Activated CD8-positive, alpha-beta memory T cell treated with anti-CD3 and anti-CD28 coated beads, Interleukin-2, amount 10 ng/mL, durations not matched to agents 7 days and 5 days (primary cell): Measurements from ENCODE around the gene PAPSS2. TPM values are rescaled to one million over a fixed set of nuclear protein-coding genes. Genes with fewer than 3 reads are reported as not detected.
"Not testable (repeated sequence)": the region's sequence is repeated elsewhere in the genome, so short reads cannot be mapped to it uniquely, and the experiment has no call there.

Source experiments
- ATAC-seq: fragments of 150-1000 bp; cut with Tn5 transposase; one replicate; pipeline ENCODE4 v1.10.0; 2021; ENCODE audit warnings: moderate library complexity
- CTCF ChIA-PET: fragments of 350-600 bp; sonication (Branson Sonifier 250); formaldehyde crosslinking; loops from one replicate; lab custom pipeline; 2021; ENCODE audit warnings: antibody characterized with exemption; lab: Charles Lee
- DNase-seq: peaks from one replicate; pipeline ENCODE4 v3.0.0-alpha.2; 2020
- H3K27ac Mint-ChIP-seq: one replicate; pipeline ENCODE4 v1.8.0; 2021; ENCODE audit warnings: mild to moderate bottlenecking, mixed read lengths
- H3K27me3 Mint-ChIP-seq: one replicate; pipeline ENCODE4 v1.8.0; 2021; ENCODE audit warnings: mixed read lengths
- H3K36me3 Mint-ChIP-seq: one replicate; pipeline ENCODE4 v1.8.0; 2021; ENCODE audit warnings: mild to moderate bottlenecking, mixed read lengths
- H3K4me1 Mint-ChIP-seq: one replicate; pipeline ENCODE4 v1.8.0; 2021; ENCODE audit warnings: mixed read lengths
- H3K4me3 Mint-ChIP-seq: one replicate; pipeline ENCODE4 v1.8.0; 2021; ENCODE audit warnings: mild to moderate bottlenecking, moderate library complexity, mixed read lengths
- H3K9me3 Mint-ChIP-seq: one replicate; pipeline ENCODE4 v1.8.0; 2022; ENCODE audit warnings: low read depth, mixed read lengths
- total RNA-seq, 2 experiments: library from RNA; stranded (reverse); gene quantifications; one replicate each; pipeline ENCODE4 v1.2.3, GENCODE V29; 2021

The PAPSS2 gene
- total RNA-seq, 2 experiments from 2014 or later: 0.06 to 0.07 TPM

DNA sequence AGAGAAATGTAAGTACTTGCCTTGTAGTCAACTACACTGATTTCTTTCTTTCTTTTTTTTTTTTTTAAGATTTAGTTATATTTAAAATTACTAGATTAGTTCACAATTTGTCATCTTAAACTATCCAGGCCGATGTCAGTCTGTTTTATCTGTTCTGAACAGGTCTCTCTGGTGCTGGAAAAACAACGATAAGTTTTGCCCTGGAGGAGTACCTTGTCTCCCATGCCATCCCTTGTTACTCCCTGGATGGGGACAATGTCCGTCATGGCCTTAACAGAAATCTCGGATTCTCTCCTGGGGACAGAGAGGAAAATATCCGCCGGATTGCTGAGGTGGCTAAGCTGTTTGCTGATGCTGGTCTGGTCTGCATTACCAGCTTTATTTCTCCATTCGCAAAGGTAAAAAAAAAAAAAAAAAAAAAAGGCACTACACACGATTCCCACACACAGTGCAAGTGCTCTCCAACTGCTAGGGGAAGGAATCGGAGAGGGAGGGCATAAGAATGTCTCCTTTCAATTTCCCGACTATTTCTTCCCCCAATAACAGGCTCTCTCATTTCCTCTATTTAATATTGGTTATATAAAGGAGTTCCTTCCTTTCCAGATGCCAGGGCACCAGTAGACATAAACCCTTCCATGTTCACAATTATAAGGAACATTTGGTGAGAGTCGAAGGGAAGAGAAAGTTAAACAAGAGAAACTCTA, 53.4 kb downstream of the PAPSS2 start:
- Mint-ChIP-seq H3K4me3 (no peak overlapping the region), H3K4me1 (peaks cover 6% of the 10 kb centered on the region), H3K9me3 (no peaks in the 10 kb centered on the region), H3K27ac (no peak overlapping the region), H3K27me3 (peaks cover 32% of the 10 kb centered on the region), H3K36me3 (no peaks in the 10 kb centered on the region)
- CTCF ChIA-PET: no interaction called here
- no peak for ATAC-seq
- no peak for DNase-seq

DNA sequence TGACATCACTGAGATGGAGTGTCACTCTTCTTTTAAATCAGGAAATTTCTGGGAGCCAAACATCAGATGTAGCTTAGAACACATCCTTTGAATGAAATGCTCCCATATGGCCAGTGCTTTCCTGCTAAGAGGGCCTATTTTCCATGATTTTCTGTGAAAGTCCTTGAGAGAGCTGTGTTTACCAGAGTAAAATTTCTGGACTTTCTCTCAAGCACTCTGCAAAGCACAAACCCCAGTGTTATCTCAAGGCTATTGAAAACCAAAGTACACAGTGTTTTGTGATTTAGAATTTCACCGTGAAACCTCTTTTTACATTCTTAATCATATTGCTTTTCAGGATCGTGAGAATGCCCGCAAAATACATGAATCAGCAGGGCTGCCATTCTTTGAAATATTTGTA, 54.0 kb downstream of the PAPSS2 start:
- no peak for DNase-seq
- ATAC-seq: no peak
- peaks cover 30% of the 10 kb centered on the region for H3K27me3 Mint-ChIP-seq
- no peaks in the 10 kb centered on the region for H3K9me3 Mint-ChIP-seq
- peaks cover 6% of the 10 kb centered on the region for H3K4me1 Mint-ChIP-seq
- no peak overlapping the region for H3K4me3 Mint-ChIP-seq
- CTCF ChIA-PET: no interaction called here
- no peaks in the 10 kb centered on the region for H3K36me3 Mint-ChIP-seq
- no peak overlapping the region for H3K27ac Mint-ChIP-seq

DNA sequence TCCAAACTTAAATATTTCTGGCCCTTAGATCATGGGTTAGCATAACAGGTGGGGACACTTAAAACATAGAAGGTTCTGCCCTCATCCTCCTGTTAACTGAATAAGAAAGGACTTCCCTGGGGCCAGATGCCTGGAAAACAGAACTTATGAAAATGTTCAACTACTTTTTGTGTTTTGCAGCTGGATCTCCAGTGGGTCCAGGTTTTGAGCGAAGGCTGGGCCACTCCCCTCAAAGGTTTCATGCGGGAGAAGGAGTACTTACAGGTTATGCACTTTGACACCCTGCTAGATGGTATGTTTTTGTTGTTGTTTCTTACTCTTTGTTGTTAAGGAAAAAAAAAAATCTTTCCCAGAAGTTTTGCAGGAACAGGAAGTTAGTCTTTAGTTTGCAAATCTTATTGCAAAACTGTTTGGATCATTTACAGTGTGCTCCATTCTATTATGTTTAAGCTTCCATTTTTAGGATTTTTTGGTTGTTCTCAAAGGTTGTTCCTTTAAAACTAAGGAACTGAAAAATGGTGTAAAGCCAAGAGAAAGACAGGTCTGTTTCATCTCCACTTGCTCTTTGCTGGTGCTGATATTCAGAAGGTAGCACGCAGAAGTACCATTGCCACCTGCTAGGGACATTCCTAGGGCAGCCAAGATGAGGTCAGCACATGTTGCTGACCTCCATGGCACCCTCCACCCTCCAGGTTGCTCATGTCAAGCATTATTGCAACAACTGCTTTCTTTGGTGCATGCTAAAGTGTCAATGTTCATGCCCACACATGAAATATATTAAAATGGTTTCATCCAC, 56.1 kb downstream of the PAPSS2 start:
- H3K9me3 Mint-ChIP-seq: no peaks in the 10 kb centered on the region

GRCh38 chr10:87716348-87716670, 56.6 kb downstream of the PAPSS2 start:
- Mint-ChIP-seq H3K4me1 (peaks cover 6% of the 10 kb centered on the region), H3K4me3 (no peak overlapping the region), H3K27ac (no peak overlapping the region), H3K9me3 (no peaks in the 10 kb centered on the region), H3K27me3 (peaks cover 29% of the 10 kb centered on the region), H3K36me3 (no peaks in the 10 kb centered on the region)
- CTCF ChIA-PET: no interaction called here
- DNase-seq (no peak), ATAC-seq (no peak)

More for the DNA sequence above, 56.1 kb downstream of the PAPSS2 start:
- no peak overlapping the region for H3K27ac Mint-ChIP-seq
- DNase-seq: no peak
- peaks cover 25% of the 10 kb centered on the region for H3K27me3 Mint-ChIP-seq
- ATAC-seq: no peak
- no peaks in the 10 kb centered on the region for H3K36me3 Mint-ChIP-seq
- CTCF ChIA-PET: no interaction called here
- H3K4me3 Mint-ChIP-seq: no peak overlapping the region
- H3K4me1 Mint-ChIP-seq: peaks cover 6% of the 10 kb centered on the region

DNA sequence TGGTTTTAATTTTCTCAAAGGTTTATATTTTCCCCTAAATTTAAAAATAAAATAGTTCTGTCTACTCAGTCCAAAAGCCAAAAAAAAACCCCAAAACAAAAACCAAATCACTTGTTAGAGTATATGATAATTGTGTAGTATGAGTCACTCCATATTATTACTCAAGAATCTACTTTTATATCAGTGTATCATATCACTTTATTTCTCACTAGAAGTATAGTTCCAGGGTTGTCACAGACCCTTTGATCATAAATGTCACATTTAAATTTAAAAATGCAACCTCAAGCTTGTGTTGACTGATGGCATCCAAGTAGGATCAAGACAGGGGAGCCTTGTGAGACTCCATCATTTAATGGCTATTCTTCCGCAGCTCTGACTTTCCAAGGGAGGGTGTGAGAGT, 61.0 kb downstream of the PAPSS2 start:
- no peak overlapping the region for H3K27ac Mint-ChIP-seq
- H3K9me3 Mint-ChIP-seq: no peaks in the 10 kb centered on the region
- no peak for ATAC-seq
- no peaks in the 10 kb centered on the region for H3K36me3 Mint-ChIP-seq
- peaks cover 6% of the 10 kb centered on the region for H3K4me1 Mint-ChIP-seq
- H3K27me3 Mint-ChIP-seq: peaks cover 30% of the 10 kb centered on the region
- CTCF ChIA-PET: no interaction called here
- DNase-seq: no peak
- no peak overlapping the region for H3K4me3 Mint-ChIP-seq

DNA sequence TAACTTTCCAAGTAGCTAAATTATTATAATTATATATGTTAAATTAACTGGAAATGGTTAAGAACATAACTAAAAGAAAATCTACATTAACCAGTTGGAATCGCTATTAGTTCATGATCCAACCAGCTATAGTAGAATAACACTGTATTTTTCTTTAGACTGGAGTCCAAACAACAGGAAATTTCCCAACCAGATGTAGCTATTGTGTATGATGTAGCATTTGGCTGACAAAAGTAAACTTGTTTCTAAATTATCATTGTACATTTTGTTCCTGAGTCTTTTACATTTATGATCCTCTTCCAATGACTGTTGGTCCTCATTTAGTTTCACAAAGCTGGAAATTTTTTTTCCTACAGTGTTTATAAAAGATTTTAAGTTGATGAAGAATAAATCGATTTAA, 62.1 kb downstream of the PAPSS2 start:
- Mint-ChIP-seq H3K36me3 (no peaks in the 10 kb centered on the region), H3K4me1 (no peaks in the 10 kb centered on the region), H3K27me3 (peaks cover 24% of the 10 kb centered on the region), H3K4me3 (no peak overlapping the region), H3K9me3 (no peaks in the 10 kb centered on the region), H3K27ac (no peak overlapping the region)
- ATAC-seq (no peak), DNase-seq (no peak)
- CTCF ChIA-PET: interaction anchor here (0.6 kb wide), 1 partner anchor 783 kb away, joined by 4 read pairs; no protein-coding TSS in a partner anchor

- CTCF ChIA-PET: no interaction called here
- H3K9me3 Mint-ChIP-seq: no peaks in the 10 kb centered on the region
Measured at GRCh38 chr10:87722716-87723115, 63.0 kb downstream of the PAPSS2 start.

GRCh38 chr10:87723500-87723899, 63.8 kb downstream of the PAPSS2 start:
- CTCF ChIA-PET: no interaction called here
- Mint-ChIP-seq H3K36me3 (no peaks in the 10 kb centered on the region), H3K9me3 (no peaks in the 10 kb centered on the region), H3K4me3 (no peak overlapping the region), H3K4me1 (no peaks in the 10 kb centered on the region), H3K27ac (no peak overlapping the region), H3K27me3 (peaks cover 26% of the 10 kb centered on the region)
- ATAC-seq (no peak), DNase-seq (no peak)

More at GRCh38 chr10:87722716-87723115, 63.0 kb downstream of the PAPSS2 start:
- Mint-ChIP-seq H3K4me3 (no peak overlapping the region), H3K27me3 (peaks cover 25% of the 10 kb centered on the region), H3K27ac (no peak overlapping the region), H3K36me3 (no peaks in the 10 kb centered on the region), H3K4me1 (no peaks in the 10 kb centered on the region)
- DNase-seq (no peak), ATAC-seq (no peak)

DNA sequence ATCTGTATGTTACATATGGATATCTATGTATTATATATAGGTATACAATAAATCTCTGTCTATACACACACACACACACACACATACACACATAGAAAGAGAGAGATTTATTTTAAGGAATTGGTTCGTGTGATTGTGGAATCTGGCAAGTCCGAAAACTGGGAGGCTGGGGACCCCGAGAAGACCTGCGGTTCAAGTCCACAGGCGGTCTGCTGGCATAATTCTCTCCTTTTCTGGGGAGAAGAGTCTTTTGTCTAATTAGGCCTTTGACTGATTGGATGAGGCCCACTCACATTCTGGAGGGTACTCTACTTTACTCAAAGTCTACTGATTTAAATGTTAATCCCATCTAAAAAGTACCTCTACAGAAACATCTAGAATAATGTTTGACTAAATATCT, 65.1 kb downstream of the PAPSS2 start:
- Mint-ChIP-seq H3K27me3 (peaks cover 29% of the 10 kb centered on the region), H3K9me3 (no peaks in the 10 kb centered on the region), H3K4me3 (no peak overlapping the region), H3K27ac (no peak overlapping the region), H3K36me3 (no peaks in the 10 kb centered on the region), H3K4me1 (no peaks in the 10 kb centered on the region)
- ATAC-seq: no peak
- DNase-seq: no peak
- CTCF ChIA-PET: no interaction called here

DNA sequence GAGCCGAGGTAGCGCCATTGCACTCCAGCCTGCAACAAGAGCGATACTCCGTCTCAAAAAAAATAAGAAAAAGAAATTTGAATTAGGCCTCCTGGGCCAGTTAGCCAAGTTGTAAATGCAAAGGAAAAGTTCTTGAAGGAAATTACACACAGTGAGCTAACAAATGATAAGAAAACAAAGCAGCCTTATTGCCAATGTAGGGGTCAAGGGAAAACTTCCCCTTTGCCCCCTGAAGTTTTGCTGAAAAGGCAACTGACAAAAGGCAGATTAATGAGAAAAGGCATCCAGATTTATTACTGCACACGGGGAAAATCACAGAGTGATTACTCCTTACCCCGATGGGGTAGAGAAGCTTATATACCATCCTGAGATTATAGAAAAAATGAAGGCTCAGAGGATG, 70.3 kb downstream of the PAPSS2 start:
- Mint-ChIP-seq H3K4me3 (no peak overlapping the region), H3K9me3 (no peaks in the 10 kb centered on the region), H3K27ac (no peak overlapping the region), H3K4me1 (no peaks in the 10 kb centered on the region), H3K36me3 (no peaks in the 10 kb centered on the region), H3K27me3 (peaks cover 32% of the 10 kb centered on the region)
- ATAC-seq (no peak), DNase-seq (no peak)
- CTCF ChIA-PET: no interaction called here

- no peak for ATAC-seq
- CTCF ChIA-PET: interaction anchor here (1.0 to 1.3 kb wide), 4 partner anchors 11 to 75 kb away, joined by 3 to 5 read pairs (median 3); partner anchors contain the start of gene PAPSS2
- no peaks in the 10 kb centered on the region for H3K9me3 Mint-ChIP-seq
- H3K27ac Mint-ChIP-seq: no peak overlapping the region
- no peaks in the 10 kb centered on the region for H3K36me3 Mint-ChIP-seq
- H3K27me3 Mint-ChIP-seq: peaks cover 35% of the 10 kb centered on the region
- H3K4me1 Mint-ChIP-seq: peaks cover 2% of the 10 kb centered on the region
- DNase-seq: no peak
- H3K4me3 Mint-ChIP-seq: no peak overlapping the region
Measured at GRCh38 chr10:87733081-87733480, 73.4 kb downstream of the PAPSS2 start.

GRCh38 chr10:87734987-87735827, 75.5 kb downstream of the PAPSS2 start:
- Mint-ChIP-seq H3K4me3 (no peak overlapping the region), H3K4me1 (peaks cover 2% of the 10 kb centered on the region), H3K27ac (no peak overlapping the region), H3K36me3 (no peaks in the 10 kb centered on the region), H3K9me3 (no peaks in the 10 kb centered on the region), H3K27me3 (peaks cover 46% of the 10 kb centered on the region)
- DNase-seq (no peak), ATAC-seq (peak; percentile 53)
- CTCF ChIA-PET: no interaction called here

DNA sequence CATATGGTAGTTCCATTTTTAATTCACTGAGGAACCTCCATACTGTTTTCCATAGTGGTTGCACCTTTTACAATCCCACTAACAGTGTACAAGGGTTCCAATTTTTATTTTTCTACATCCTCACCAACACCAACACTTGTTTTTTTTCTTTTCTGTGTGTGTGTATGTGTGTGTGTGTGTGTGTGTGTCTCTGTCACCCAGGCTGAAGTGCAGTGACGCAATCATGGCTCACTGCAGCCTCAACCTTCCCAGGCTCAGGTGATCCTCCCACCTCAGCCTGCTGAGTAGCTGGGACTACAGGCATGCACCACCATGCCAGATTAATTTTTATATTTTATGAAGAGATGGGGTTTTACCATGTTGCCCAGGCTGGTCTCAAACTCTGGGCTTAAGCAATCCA, 78.6 kb downstream of the PAPSS2 start:
- CTCF ChIA-PET: interaction anchor here (1.4 kb wide), 1 partner anchor 81 kb away, joined by 3 read pairs; no protein-coding TSS in a partner anchor
- H3K36me3 Mint-ChIP-seq, ATAC-seq, H3K27ac Mint-ChIP-seq, H3K4me1 Mint-ChIP-seq, H3K9me3 Mint-ChIP-seq, DNase-seq, H3K4me3 Mint-ChIP-seq: not testable (repeated sequence)
- peaks cover 37% of the 10 kb centered on the region for H3K27me3 Mint-ChIP-seq
